Testis (tissue), 2 donors: ENCODE results near the gene FGFR3.

Experiments used
- CTCF ChIP-seq, 3 experiments: fragments of 450-650 bp in 2 of 3; fragments of 200-600 bp in 1 of 3; sonication (generic) in 1 of 3; IDR thresholded peaks; one replicate each; pipeline ENCODE4 v1.5.1; 2016 to 2019; ENCODE audit warnings: antibody characterized with exemption in 3 of 3, mild to moderate bottlenecking in 2 of 3, moderate library complexity in 1 of 3
- POLR2A ChIP-seq: fragments of 450-650 bp; IDR thresholded peaks from one replicate; pipeline ENCODE4 v1.6.1; 2017; ENCODE audit warnings: antibody characterized with exemption, mild to moderate bottlenecking, moderate library complexity

GRCh38 chr4:1804638-1805492 is 11.8 kb downstream of the FGFR3 start:
- TF ChIP-seq CTCF (IDR thresholded peaks at IDR 0.05) (no peak), POLR2A (no peak)
